Stimulated activated naive CD4-positive, alpha-beta T cell (primary cell): ENCODE results near the gene GMPR2.
A peak's percentile ranks its signal among the peaks of the same experiment; 100 is the strongest.
"Not testable (repeated sequence)": the region's sequence is repeated elsewhere in the genome, so short reads cannot be mapped to it uniquely, and the experiment has no call there.

ENCODE experiments used
- DNase-seq, 6 experiments: peaks; one replicate each; lab custom pipeline; 2025; lab: John Stamatoyannopoulos, UW

The GMPR2 gene

GRCh38 chr14:24202538-24202937 is 30.2 kb upstream of the GMPR2 start:
- DNase-seq = not testable (repeated sequence)

GRCh38 chr14:24203249-24203886 is 29.4 kb upstream of the GMPR2 start:
- DNase-seq = not testable (repeated sequence)

- DNase-seq = no peak
Observed at GRCh38 chr14:24204163-24205146, 28.3 kb upstream of the GMPR2 start.

GRCh38 chr14:24206260-24207103 is 26.2 kb upstream of the GMPR2 start:
- no peak for DNase-seq

- no peak for DNase-seq
Observed at GRCh38 chr14:24207104-24207551, 25.6 kb upstream of the GMPR2 start.

GRCh38 chr14:24207625-24208024 is 25.1 kb upstream of the GMPR2 start:
- DNase-seq = no peak

GRCh38 chr14:24211311-24211710 is 21.4 kb upstream of the GMPR2 start:
- no peak for DNase-seq

- DNase-seq = peak; percentile 88 to 93 (median 92)
Observed at GRCh38 chr14:24212924-24213865, 19.5 kb upstream of the GMPR2 start, which contains the start of gene CHMP4A. CHMP4A (minus strand) TSS chr14:24213488; CDS start chr14:24213439, 49 bp downstream.

GRCh38 chr14:24213866-24214662 is 18.7 kb upstream of the GMPR2 start:
- no peak for DNase-seq

- peak; percentile 76 to 88 (median 82) for DNase-seq
Observed at GRCh38 chr14:24215495-24216344, 17.0 kb upstream of the GMPR2 start, which contains the start of gene MDP1. MDP1 (minus strand) TSS chr14:24216066; CDS start chr14:24215955, 111 bp downstream.

GRCh38 chr14:24216345-24216699 is 16.4 kb upstream of the GMPR2 start:
- DNase-seq = no peak

GRCh38 chr14:24216876-24217275 is 15.9 kb upstream of the GMPR2 start:
- DNase-seq = not testable (repeated sequence)

GRCh38 chr14:24219080-24219479 is 13.6 kb upstream of the GMPR2 start:
- no peak for DNase-seq

GRCh38 chr14:24219521-24219920 is 13.2 kb upstream of the GMPR2 start:
- DNase-seq = no peak

- DNase-seq = not testable (repeated sequence)
Observed at GRCh38 chr14:24222987-24223386, 9.7 kb upstream of the GMPR2 start.

GRCh38 chr14:24224618-24225071 is 8.1 kb upstream of the GMPR2 start:
- no peak for DNase-seq

- no peak for DNase-seq
Observed at GRCh38 chr14:24226473-24226872, 6.3 kb upstream of the GMPR2 start.

- DNase-seq = no peak
Observed at GRCh38 chr14:24228902-24229301, 3.8 kb upstream of the GMPR2 start.
